Upper lobe of left lung (tissue), 4 donors: Measurements from ENCODE around the gene ZNF81.

Source experiments
- EP300 ChIP-seq, 4 donors: sonication (generic); formaldehyde crosslinking; IDR thresholded peaks; one replicate each; pipeline ENCODE4 v1.5.1; 2017; ENCODE audit warnings: antibody characterized with exemption in 4 of 4, control low read depth in 2 of 4
- TF ChIP-seq, protein P1 (sequence below), 6 experiments: fragments of 450-650 bp in 4 of 6; fragments of 200-600 bp in 2 of 6; sonication (generic) in 2 of 6; IDR thresholded peaks; one replicate each; pipeline ENCODE4 v1.5.1; 2016 to 2019; ENCODE audit warnings: antibody characterized with exemption in 6 of 6

DNA sequence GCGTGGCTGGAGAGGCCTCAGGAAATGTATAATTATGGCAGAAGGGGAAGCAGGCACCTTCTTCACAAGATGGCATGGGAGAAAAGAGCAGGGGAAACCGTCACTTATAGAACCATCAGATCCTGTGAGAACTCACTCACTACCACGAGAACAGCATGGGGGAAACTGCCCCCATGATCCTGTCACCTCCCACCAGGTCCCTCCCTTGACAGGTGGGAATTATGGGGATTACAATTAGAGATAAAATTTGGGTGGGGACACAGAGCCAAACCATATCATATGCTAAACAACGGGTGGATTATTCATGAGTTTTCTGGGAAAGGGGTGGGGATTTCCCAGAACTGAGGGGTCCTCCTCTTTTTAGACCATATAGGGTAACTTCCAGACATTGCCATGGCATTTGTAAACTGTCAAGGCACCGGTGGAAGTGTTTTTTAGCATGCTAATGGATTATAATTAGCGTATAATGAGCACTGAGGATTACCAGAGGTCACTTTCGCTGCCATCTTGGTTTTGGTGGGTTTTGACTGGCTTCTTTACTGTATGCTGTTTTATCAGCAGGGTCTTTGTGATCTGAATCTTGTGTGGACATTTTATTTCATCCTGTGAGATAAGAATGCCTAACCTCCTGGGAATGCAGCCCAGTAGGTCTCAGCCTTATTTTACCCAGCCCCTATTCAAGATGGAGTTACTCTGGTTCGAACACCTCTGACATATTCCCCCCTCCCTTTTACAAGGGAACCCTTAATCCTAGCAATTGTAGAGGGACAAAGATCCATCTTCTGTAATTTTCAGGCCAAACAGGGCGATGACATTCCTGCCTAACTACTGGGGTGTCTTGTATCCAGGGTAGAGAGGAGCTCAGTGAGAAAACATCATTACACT, 27.6 kb upstream of the ZNF81 start:
- TF ChIP-seq, protein P1, sequence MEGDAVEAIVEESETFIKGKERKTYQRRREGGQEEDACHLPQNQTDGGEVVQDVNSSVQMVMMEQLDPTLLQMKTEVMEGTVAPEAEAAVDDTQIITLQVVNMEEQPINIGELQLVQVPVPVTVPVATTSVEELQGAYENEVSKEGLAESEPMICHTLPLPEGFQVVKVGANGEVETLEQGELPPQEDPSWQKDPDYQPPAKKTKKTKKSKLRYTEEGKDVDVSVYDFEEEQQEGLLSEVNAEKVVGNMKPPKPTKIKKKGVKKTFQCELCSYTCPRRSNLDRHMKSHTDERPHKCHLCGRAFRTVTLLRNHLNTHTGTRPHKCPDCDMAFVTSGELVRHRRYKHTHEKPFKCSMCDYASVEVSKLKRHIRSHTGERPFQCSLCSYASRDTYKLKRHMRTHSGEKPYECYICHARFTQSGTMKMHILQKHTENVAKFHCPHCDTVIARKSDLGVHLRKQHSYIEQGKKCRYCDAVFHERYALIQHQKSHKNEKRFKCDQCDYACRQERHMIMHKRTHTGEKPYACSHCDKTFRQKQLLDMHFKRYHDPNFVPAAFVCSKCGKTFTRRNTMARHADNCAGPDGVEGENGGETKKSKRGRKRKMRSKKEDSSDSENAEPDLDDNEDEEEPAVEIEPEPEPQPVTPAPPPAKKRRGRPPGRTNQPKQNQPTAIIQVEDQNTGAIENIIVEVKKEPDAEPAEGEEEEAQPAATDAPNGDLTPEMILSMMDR (IDR thresholded peaks at IDR 0.05) = no peak
- no peak for TF ChIP-seq EP300 (IDR thresholded peaks at IDR 0.05)
